ENCODE measurements around the gene CCDC12.

CCDC12 gene

DNA sequence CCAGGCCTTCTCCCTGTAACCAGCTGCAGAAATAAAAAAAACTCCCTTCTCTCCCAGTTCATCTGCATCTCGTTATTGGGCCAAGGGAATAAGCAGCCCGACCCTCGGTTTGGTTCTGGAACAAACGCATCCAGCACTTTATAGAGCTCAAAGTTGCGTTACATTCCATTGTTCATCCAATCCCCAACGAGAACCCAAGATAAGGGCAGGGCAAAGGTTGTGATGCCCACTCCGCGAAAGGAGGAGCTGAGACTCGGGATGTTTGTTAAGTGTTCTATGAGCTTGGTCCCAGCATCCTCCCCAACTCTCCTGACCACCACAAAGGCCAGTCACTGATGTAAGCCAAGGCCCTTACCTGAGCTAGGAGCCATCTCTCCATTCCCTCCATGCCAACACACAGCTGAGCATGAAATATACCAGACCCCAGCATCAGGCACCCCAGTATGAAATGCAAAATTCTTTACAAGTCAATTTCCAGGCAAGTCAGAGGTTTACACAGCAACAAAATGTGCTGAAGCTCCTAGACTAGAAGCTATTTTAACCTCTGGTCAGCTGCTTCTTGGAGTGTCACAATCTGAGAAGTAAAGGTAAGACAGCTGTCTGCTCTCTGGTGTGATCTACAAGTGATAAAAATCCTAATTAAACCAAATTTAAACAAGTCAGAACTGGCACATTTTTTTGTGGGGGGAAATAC lies 17.9 kb downstream of the CCDC12 start:
- in situ Hi-C loops (cut with MboI; ENCODE audit: low sequenced_read_pairs) = no loop called here

DNA sequence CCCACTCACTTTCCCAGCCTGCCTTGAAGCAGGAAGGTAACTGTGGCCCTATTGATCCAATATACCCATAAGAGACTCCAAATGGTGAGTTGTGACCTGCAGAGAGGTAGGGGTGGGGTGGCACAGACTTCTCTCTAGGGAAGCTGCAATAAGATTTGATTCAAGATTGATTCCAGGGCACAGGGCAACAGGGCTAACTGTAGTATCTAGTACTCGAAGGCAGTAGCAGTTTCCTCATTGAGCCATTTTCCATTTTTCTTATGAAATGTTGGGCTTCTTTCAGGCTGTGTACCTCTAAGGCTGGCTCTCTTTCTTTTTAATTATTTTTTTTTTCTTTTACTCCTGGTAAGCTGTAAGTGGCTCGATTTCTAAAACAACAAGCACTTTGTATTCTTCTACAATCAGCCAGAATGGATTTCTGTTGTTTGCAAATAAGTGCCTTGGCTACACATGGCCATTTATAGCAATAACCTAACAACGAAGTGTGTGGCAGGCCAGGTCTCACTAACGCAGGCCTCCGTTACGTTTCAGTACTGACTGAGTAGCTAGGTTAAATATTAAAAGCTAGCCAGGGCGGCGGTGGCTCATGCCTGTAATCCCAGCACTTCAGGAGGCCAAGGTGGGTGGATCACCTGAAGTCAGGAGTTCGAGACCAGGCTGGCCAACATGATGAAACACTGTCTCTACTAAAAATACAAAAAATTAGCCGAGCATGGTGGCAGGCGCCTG lies 19.3 kb downstream of the CCDC12 start:
- in situ Hi-C loops (cut with MboI; ENCODE audit: low sequenced_read_pairs) = no loop called here

DNA sequence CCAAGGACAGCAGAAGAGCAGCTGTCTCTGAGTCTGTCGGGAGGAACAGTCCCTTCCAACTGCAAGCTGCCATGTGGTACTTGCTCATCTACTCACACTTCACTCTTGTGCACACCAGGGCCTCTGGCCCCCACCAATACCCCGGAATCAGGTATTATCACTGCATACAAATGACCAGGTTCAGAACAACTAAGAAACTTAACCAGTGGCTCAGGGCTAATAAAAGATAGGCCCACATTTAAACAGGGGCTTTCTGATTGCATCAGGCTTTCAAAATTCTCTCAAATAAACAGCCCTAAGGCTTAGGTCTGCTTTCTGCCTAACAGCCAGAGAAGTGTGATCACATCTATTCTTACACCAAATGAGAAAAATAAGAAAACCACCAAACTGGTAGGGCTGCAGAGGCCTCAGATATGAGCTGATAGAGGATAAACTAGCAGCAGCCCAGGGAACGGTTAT lies 20.7 kb downstream of the CCDC12 start:
- in situ Hi-C loops (cut with MboI; ENCODE audit: low sequenced_read_pairs) = no loop called here

GRCh38 chr3:46955157-46955556 lies 21.4 kb downstream of the CCDC12 start:
- in situ Hi-C loops (cut with MboI; ENCODE audit: low sequenced_read_pairs) = no loop called here

- in situ Hi-C loops (cut with MboI; ENCODE audit: low sequenced_read_pairs) = no loop called here
Observed at GRCh38 chr3:46954178-46954577, 22.4 kb downstream of the CCDC12 start.

- in situ Hi-C loops (cut with MboI; ENCODE audit: low sequenced_read_pairs) = no loop called here
Observed at GRCh38 chr3:46953234-46954010, 23.1 kb downstream of the CCDC12 start.

- in situ Hi-C loops (cut with MboI; ENCODE audit: low sequenced_read_pairs) = no loop called here
Observed at GRCh38 chr3:46952813-46953212, 23.7 kb downstream of the CCDC12 start.

DNA sequence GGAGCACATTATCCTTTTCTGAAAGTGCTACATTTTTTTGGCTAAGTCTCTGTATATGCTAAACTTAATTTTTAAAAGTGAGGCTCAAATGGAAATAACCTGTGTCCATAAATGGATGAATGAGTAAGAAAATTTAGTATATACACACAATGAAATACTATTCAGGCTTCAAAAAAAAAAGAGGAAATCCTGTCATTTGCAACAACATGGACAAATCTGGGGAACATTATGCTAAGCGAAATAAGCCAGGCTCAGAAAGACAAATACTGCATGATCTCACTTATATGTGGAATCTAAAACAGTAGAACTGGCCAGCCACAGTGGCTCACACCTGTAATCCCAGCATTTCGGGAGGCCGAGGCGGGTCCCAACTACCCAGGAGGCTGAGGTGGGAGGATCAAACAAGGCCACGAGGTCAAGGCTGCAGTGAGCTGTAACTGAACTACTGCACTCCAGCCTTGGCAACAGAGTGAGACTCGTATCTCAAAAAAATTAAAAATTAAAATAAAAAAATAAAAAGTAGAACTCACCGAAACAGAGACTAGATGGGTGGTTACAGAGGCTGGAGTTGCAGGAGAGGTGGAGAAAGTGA lies 25.8 kb downstream of the CCDC12 start:
- in situ Hi-C loops (cut with MboI; ENCODE audit: low sequenced_read_pairs) = no loop called here

GRCh38 chr3:46950177-46950576 lies 26.4 kb downstream of the CCDC12 start:
- in situ Hi-C loops (cut with MboI; ENCODE audit: low sequenced_read_pairs) = no loop called here

GRCh38 chr3:46948830-46949671 lies 27.5 kb downstream of the CCDC12 start:
- in situ Hi-C loops (cut with MboI; ENCODE audit: low sequenced_read_pairs) = no loop called here

DNA sequence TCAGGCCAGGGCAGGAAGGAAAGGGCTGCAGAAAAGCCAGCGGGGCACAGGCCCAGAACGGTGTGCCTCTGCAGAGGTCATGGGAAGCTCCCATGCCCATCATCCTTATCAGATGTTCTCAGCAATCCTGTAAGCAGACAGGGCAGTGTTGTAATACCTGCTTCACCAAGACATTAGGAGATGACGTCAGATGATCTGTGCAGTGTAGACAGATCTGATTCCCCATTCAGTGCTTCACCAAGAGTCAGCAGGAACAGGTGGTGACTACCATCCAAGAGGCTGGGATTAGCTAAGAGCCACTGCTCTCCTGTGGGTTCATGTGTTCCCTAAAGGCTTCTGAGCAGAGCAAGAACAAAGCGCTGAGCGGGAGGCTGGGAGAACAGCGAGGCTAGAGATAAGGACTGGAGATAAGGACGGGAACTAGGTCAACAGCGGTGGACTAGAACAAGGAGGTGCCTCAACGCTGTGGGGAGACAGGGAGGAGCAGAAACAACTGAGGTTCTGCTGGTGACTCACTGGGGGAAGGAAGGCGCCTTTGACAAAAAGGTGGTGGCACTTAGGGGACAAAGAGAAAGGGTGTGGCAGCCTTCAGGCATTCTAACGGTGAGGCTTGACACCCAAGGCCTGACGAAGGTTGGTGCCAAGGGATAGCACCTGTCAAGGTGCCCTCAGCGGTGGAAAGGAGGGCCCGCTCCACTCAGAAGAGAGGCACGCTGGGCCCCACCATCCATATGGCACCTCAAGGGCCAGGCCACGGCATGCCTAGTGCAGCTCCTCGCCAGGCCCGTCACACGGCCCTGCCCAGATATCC lies 28.4 kb downstream of the CCDC12 start:
- in situ Hi-C loops (cut with MboI; ENCODE audit: low sequenced_read_pairs) = no loop called here

- in situ Hi-C loops (cut with MboI; ENCODE audit: low sequenced_read_pairs) = no loop called here
Observed at GRCh38 chr3:46947546-46947901, 29.0 kb downstream of the CCDC12 start.

DNA sequence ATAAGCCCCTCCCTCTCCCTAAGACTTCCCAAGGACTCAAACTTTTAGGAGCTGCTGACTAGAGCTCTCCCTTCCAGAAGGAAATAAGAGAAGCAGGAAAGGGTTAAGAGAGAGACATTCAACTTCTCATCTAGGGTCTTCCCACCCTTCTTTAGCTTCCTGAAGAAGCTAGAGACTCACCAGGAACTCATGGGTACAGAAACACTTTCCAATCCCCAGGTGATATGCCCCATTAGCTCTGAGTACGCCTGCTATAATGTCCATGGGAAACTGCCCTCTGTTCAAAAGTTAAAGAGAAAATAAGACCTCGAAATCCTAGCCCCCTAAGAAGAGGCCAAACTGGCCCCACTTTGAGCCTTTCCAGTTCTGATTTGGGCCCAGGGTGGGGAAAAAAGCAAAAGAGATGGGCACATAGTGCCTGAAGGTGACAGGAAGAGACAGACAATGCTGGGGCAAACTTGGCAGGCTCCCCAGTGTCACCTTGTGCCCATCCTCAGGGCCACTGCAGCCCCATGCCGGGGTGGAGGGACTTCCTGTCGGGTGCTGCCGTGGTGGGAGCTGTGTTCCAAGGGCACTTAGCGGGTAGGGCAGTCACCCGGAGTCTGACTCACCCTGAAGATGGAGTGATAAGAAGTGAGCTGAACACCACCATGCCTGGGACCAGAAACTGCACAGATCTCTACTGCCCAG lies 29.5 kb downstream of the CCDC12 start:
- in situ Hi-C loops (cut with MboI; ENCODE audit: low sequenced_read_pairs) = no loop called here

- in situ Hi-C loops (cut with MboI; ENCODE audit: low sequenced_read_pairs) = no loop called here
Observed at GRCh38 chr3:46946416-46946815, 30.1 kb downstream of the CCDC12 start.

GRCh38 chr3:46944191-46944590 lies 32.4 kb downstream of the CCDC12 start:
- in situ Hi-C loops (cut with MboI; ENCODE audit: low sequenced_read_pairs) = no loop called here

- in situ Hi-C loops (cut with MboI; ENCODE audit: low sequenced_read_pairs) = no loop called here
Observed at GRCh38 chr3:46943237-46944187, 33.0 kb downstream of the CCDC12 start.

DNA sequence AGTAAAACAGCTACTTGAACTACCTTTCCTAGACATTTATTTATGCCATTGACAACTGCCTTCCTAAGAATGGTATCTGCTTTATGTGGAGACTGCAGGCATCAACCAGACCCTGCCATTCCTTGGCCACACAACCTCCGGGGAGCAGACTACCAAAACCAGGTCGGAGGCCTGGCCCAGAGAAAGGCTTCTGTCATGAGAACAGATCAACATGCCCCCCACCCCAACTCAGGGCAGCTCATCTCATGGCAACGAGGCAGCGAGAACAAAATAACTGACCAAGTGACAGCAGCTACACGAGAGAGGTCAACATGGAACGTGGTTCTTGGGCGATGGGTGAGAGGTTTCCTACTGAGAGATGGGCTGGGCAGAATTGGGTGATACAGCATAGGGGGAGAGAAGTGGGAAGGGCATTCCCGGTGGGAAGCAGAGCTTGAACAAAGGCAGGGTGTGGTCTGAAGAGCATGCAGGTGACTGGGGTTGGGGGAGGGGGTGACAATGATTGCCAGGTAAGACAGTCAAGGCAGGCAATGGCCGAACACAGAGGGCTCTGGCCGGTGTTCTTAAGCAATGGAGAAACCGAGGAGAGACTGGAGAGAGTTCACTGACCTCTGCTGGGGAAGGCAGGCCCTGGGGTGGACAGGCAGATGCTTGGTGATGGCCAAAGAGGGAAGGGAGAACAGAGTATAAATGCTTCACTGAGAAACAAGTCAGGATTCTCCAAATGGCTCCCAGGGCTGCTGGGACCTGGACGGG lies 33.9 kb downstream of the CCDC12 start:
- in situ Hi-C loops (cut with MboI; ENCODE audit: low sequenced_read_pairs) = no loop called here

Data from HL-60/S4 treated with retinoic acid at 250 ng/mL for 4 days and 3 days (cell line).